Measurements from ENCODE around the gene MRGPRG. TPM values are rescaled to one million over a fixed set of nuclear protein-coding genes. Genes with fewer than 3 reads are reported as not detected.

Gene MRGPRG
- total and polyA plus RNA-seq, 2 of the 4 experiments (the other 2 are of a cell fraction) = not detected

DNA sequence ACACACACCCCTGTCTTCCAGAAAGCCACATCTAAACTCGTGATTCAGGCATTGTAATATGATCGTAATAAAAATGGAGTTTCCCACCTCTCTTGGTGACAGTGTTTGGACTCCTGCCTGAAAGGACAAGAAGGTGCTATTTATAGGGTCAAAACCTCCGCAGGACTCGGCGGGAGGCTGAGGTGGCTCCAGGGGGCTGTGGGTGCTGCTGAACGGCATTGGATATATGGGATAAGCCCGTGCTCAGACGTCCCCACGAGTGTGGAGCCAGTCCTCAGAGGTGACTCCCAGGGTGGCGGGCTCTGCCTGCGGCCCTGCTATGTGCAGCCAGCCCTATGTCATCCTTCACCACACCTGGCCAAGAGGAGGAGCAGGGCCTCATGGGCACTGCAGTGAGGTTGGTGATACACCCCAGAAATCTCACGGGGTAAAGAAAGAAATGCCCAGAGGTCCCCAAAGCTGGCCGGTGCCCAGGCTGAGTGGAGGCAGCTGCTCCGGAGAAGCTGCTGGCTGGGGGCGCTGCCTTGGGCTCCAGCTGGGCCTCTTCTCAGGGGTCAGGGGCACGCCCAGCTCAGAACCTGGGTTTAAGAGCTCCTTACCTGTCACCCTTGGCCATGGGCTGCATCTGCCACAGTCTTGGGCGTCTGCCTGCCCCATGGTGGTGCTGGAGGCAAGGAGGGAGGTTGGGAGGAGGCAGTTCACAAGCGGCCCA lies 48.4 kb downstream of the MRGPRG start:
- Histone ChIP-seq H2AK5ac (ENCODE audit: low read depth, low read length) (0 out of 2 replicates have a peak overlapping the region, but pooled peaks have one; percentile 12), H4K20me1 (ENCODE audit: insufficient read depth, low read length) (no peaks in the 10 kb centered on the region), H3K4ac (ENCODE audit: low read depth, low read length) (no peak overlapping the region), H2BK15ac (ENCODE audit: low read depth, low read length) (no peak overlapping the region), H3K36me3 (ENCODE audit: control insufficient read depth, insufficient read depth, low read length) (no peaks in the 10 kb centered on the region), H3K14ac (replicated peaks; ENCODE audit: low read depth, low read length) (no peak overlapping the region), H3K27me3 (ENCODE audit: control insufficient read depth, insufficient read depth, low read length) (peaks cover 9% of the 10 kb centered on the region; the same call in 1 of the 2 replicates), H3K4me2 (ENCODE audit: low read depth, low read length) (peak overlapping the region; percentile 88), H4K8ac (ENCODE audit: low read depth in 2 of 2, low read length in 2 of 2) (no peak overlapping the region), H3K4me1 (ENCODE audit: control insufficient read depth, insufficient read depth, low read length) (peaks cover 18% of the 10 kb centered on the region), H3K4me3 (ENCODE audit: insufficient read depth, low read depth, low read length) (peak overlapping the region; percentile 48; the same call in 1 of the 2 replicates), H2BK120ac (ENCODE audit: low read depth, low read length) (no peak overlapping the region), H3K9ac (ENCODE audit: low read depth, low read length) (no peak overlapping the region), H2BK5ac (ENCODE audit: low read depth, low read length, poor library complexity, severe bottlenecking) (peak overlapping the region; percentile 12), H3K9me1 (ENCODE audit: insufficient read depth, low read length) (no peaks in the 10 kb centered on the region), H2AFZ (replicated peaks; ENCODE audit: low read length, poor library complexity) (peak overlapping the region; percentile 94), H3K79me1 (ENCODE audit: low read depth in 1 of 2, low read length in 2 of 2) (no peaks in the 10 kb centered on the region; a peak in 1 of 4 replicates), H4K91ac (ENCODE audit: insufficient read depth, low read depth, low read length) (no peak overlapping the region; the same call in 1 of the 2 replicates), H3K27ac (ENCODE audit: insufficient read depth, low read length) (no peak overlapping the region), H3K18ac (ENCODE audit: low read depth, low read length) (no peak overlapping the region), H2AK9ac (replicated peaks; ENCODE audit: low read depth, low read length, poor library complexity) (peak overlapping the region; percentile 43), H2BK20ac (ENCODE audit: low read depth, low read length) (no peak overlapping the region), H3K9me3 (ENCODE audit: control insufficient read depth, insufficient read depth, low read length) (no peaks in the 10 kb centered on the region), H3K56ac (ENCODE audit: extremely low read depth, insufficient read depth, low read length) (no peak overlapping the region), H4K5ac (ENCODE audit: low read depth, low read length) (no peak overlapping the region), H3K23ac (ENCODE audit: low read depth, low read length) (no peak overlapping the region)
- WGBS, 2 experiments (ENCODE audit: extremely low coverage in 2 of 2, insufficient read length in 1 of 2) = 85% methylated on average over 5 of the region's 18 CpGs; no CpG with 5 or more reads in 1 of the 2 experiments
- no TSS peak for BruUV-seq (replicated peaks)
- in situ Hi-C loops (cut with MboI; ENCODE audit: low sequenced_read_pairs) = no loop called here
- intact Hi-C loops (cut with micrococcal nuclease) = no loop called here
- ATAC-seq (ENCODE audit: low read depth) = no peak
- CTCF ChIA-PET = interaction anchor here (1.2 kb wide), 1 partner anchor 25 kb away, joined by 5 read pairs; no protein-coding TSS in a partner anchor
- POLR2A ChIA-PET (ENCODE audit: unreplicated experiment) = no interaction called here
- dilution Hi-C loops (cut with HindIII; ENCODE audit: low sequenced_read_pairs, unreplicated experiment) = no loop called here
- no peak for DNase-seq
- no peak for TF ChIP-seq POLR2A (IDR thresholded peaks at IDR 0.05; ENCODE audit: low read depth, low read length)
- TF ChIP-seq, protein P1, sequence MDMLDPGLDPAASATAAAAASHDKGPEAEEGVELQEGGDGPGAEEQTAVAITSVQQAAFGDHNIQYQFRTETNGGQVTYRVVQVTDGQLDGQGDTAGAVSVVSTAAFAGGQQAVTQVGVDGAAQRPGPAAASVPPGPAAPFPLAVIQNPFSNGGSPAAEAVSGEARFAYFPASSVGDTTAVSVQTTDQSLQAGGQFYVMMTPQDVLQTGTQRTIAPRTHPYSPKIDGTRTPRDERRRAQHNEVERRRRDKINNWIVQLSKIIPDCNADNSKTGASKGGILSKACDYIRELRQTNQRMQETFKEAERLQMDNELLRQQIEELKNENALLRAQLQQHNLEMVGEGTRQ (IDR thresholded peaks at IDR 0.05; ENCODE audit: low read depth, low read length) = no peak
- TF ChIP-seq MAZ (IDR thresholded peaks at IDR 0.05; ENCODE audit: borderline replicate concordance, low read depth, low read length) = no peak
- no peak for TF ChIP-seq SMC3 (IDR thresholded peaks at IDR 0.05; ENCODE audit: low read depth, low read length)
- no peak for TF ChIP-seq MAFK (IDR thresholded peaks at IDR 0.05; ENCODE audit: low read depth, low read length)
- TF ChIP-seq, protein P2, sequence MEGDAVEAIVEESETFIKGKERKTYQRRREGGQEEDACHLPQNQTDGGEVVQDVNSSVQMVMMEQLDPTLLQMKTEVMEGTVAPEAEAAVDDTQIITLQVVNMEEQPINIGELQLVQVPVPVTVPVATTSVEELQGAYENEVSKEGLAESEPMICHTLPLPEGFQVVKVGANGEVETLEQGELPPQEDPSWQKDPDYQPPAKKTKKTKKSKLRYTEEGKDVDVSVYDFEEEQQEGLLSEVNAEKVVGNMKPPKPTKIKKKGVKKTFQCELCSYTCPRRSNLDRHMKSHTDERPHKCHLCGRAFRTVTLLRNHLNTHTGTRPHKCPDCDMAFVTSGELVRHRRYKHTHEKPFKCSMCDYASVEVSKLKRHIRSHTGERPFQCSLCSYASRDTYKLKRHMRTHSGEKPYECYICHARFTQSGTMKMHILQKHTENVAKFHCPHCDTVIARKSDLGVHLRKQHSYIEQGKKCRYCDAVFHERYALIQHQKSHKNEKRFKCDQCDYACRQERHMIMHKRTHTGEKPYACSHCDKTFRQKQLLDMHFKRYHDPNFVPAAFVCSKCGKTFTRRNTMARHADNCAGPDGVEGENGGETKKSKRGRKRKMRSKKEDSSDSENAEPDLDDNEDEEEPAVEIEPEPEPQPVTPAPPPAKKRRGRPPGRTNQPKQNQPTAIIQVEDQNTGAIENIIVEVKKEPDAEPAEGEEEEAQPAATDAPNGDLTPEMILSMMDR (conservative IDR thresholded peaks at IDR 0.05; ENCODE audit: low read depth, low read length) = no peak
- no peak for TF ChIP-seq CHD1 (IDR thresholded peaks at IDR 0.05; ENCODE audit: low read depth, low read length)
- TF ChIP-seq, protein P3, sequence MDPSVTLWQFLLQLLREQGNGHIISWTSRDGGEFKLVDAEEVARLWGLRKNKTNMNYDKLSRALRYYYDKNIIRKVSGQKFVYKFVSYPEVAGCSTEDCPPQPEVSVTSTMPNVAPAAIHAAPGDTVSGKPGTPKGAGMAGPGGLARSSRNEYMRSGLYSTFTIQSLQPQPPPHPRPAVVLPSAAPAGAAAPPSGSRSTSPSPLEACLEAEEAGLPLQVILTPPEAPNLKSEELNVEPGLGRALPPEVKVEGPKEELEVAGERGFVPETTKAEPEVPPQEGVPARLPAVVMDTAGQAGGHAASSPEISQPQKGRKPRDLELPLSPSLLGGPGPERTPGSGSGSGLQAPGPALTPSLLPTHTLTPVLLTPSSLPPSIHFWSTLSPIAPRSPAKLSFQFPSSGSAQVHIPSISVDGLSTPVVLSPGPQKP (IDR thresholded peaks at IDR 0.05; ENCODE audit: borderline replicate concordance, low read depth, low read length) = no peak
- no peak for TF ChIP-seq NFE2L2 (IDR thresholded peaks at IDR 0.05; ENCODE audit: low read depth, low read length)
- TF ChIP-seq RCOR1 (IDR thresholded peaks at IDR 0.05; ENCODE audit: insufficient replicate concordance, low read length) = no peak
- no peak for TF ChIP-seq BHLHE40 (IDR thresholded peaks at IDR 0.05; ENCODE audit: low read depth, low read length)
- TF ChIP-seq FOS (IDR thresholded peaks at IDR 0.05; ENCODE audit: low read depth, low read length) = no peak
- no peak for TF ChIP-seq RFX5 (IDR thresholded peaks at IDR 0.05; ENCODE audit: low read depth, low read length)
- TF ChIP-seq RAD21 (IDR thresholded peaks at IDR 0.05; ENCODE audit: low read length) = no peak
- TF ChIP-seq CEBPB (IDR thresholded peaks at IDR 0.05; ENCODE audit: low read depth, low read length) = no peak

Data from IMR-90 (cell line).